HG02678 (cell line): ENCODE data around the gene IER3.

ENCODE experiments used
- ATAC-seq: cut with Tn5 transposase; IDR thresholded peaks from one replicate; pipeline ENCODE4 v1.9.1; 2021; ENCODE audit warnings: mild to moderate bottlenecking, moderate library complexity; ENCODE audit not compliant: unreplicated experiment

Gene IER3

GRCh38 chr6:30749554-30750378 lies 5.4 kb upstream of the IER3 start:
- ATAC-seq: no peak

DNA sequence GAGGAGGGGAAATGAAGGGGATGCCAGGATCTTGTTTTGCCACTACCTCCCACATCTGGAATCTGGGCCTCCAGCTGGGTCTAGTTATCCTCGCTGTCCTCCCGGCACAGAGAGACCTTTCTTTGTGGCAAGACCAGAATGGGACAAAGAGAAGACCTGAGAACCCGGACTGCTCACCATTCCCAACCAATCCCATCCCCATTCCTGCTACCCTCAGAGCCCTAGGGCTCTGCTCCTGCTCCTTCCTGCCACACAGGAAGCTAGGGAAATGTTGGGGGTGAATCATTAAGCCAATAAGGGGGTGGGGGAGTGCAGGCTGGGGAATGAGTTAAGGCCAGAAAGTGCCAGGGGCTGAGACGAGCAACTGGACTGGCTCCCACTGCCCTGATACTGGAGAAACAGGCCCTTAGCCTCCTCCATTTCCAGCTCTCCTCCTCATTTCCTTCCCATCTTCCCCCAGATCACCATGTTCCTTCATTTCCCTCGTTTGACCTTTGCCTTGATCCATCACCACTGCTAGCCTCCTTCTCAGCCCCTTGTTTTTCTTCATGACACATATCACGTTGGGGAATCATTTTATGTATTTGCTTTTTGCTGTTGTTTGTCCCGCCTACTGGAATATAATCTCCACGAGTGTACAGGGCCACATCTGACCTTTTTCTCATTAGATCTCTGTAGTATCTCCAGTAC lies 4.6 kb upstream of the IER3 start:
- no peak for ATAC-seq

- ATAC-seq: no peak
Observed at GRCh38 chr6:30747902-30748769, 3.8 kb upstream of the IER3 start.

- ATAC-seq: no peak
Observed at GRCh38 chr6:30747300-30747687, 2.9 kb upstream of the IER3 start.

DNA sequence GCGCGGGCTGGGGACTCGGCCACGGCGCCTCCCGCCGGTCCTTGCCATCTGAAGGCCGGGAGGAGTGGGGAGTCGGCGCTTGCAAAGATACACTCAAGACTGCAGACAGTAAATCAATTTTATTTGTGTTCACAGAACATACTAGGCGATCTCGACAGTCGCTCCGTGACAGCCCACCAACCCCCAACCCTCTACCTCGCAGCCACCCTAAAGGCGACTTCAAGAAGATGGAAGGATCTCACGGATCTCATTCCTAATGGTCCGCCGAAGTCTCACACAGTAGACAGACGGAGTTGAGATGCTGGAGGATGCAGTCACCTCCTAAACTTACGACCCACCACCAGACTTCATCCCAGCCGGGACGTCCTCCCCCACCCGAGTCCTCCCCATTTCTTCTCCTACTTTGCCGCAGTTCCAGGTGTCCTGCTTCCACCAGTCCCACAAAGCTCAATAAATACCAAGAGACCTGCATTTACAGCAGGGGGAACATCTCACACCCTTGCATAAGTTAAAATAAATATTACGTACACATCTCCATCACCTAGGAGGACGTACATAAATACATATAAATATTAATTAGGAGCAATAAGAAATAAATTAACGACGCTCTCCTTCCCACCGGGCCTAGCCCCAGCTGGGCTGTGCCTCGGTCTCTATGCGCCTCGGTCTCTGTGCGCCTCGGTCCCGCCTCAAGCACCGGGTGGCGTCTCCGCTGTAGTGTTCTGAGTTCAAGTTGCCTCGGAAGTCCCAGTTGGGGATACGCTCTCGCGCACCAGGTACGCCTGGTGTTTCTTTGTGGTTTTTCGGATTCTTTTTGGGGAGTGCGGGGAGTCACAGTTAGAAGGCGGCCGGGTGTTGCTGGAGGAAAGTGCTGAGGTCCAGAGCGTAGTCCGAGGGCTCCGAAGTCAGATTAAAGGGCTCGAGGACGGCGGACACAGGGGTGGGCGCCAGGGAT lies 971 bp downstream of the IER3 start:
- ATAC-seq: no peak

GRCh38 chr6:30742316-30743098 lies 1.8 kb downstream of the IER3 start, which contains the start of gene FLOT1:
TSS of gene FLOT1 (minus strand) at chr6:30742687. CDS start at chr6:30742189, 498 bp downstream.
- peak; percentile 75 for ATAC-seq

GRCh38 chr6:30741789-30742315 lies 2.5 kb downstream of the IER3 start:
- peak; percentile 1 for ATAC-seq

DNA sequence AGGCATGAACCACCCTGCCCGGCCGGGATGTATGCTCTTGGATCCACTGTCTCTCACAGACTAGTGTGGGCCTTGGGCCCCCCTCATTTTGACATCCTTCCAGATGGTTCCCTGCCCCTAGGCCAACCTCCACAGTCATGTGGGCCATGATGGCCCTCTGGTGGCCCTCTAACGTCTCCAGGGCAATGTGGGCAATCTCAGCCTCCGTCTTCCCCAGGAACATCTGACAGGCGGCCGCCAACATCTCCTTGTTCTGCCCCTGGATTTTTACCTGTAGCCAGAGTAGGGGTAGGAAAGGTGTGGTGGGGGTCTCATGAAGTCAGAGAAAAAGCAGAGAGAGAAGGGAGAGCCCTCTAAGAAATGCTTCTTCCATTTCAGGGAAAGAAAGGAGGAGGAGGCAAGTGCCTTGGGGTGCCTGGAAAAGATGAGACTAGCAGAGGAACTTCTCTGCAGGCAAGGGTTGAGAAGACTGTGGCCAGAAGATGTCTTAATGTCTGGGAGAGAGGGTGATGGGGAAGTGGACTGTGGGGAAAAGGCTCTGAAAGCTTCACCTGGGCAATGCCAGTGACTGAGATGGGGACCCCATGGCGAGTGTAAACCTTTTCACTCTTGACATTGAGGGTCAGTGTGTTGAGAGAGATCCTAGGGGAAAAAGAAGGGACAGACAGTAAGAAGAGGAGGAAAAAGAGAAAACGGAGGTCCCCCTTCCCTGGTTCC lies 3.1 kb downstream of the IER3 start:
- ATAC-seq: no peak

GRCh38 chr6:30740540-30740870 lies 3.8 kb downstream of the IER3 start:
- no peak for ATAC-seq

DNA sequence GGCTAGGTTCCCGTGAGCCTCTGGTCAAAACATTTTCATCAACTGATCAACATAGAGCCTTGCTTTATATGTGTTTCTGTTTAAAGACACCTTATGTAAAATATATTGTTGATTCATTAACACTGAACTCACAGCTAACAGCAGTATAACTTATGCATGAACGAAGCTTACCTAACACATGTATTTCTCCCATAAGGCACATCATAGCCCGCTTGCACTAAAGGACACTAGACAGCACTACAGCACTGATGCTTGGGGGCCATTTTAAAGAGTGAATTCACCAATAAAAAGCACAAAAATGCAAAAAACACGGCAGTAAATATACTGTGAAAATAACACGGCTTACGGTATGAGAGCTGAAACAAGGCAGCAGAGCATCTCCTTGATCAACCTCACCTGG lies 5.8 kb downstream of the IER3 start:
- ATAC-seq: no peak

DNA sequence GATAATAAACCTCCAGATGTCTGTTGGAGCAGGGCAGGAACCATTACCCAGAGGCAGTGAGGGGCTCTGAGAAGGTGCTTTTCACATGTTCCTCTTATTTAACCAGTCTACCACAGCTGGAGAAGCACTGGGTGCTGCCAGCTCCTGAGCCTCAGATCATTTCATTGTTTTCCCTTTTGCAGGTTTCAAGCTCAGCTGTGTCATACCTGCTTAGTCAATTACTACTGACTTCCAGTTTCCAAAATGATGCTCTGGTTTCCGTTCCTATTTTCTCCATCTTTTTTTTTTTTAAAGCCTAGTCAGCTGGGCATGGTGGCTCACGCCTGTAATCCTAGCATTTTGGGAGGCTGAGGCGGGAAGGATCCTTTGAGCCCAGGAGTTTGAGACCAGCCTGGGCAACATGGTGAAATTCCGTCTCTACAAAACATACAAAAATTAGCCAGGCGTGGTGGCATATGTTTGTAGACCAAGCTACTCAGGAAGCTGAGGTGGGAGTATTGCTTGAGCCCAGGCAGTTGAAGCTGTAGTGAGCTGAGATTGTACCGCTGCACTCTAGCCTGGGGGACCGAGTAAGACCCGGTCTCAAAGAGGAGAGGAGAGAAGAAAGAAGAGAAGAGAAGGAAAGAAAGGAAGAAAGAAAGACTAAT lies 8.6 kb downstream of the IER3 start:
- ATAC-seq: no peak

- no peak for ATAC-seq
Observed at GRCh38 chr6:30732237-30732943, 12.0 kb downstream of the IER3 start.

DNA sequence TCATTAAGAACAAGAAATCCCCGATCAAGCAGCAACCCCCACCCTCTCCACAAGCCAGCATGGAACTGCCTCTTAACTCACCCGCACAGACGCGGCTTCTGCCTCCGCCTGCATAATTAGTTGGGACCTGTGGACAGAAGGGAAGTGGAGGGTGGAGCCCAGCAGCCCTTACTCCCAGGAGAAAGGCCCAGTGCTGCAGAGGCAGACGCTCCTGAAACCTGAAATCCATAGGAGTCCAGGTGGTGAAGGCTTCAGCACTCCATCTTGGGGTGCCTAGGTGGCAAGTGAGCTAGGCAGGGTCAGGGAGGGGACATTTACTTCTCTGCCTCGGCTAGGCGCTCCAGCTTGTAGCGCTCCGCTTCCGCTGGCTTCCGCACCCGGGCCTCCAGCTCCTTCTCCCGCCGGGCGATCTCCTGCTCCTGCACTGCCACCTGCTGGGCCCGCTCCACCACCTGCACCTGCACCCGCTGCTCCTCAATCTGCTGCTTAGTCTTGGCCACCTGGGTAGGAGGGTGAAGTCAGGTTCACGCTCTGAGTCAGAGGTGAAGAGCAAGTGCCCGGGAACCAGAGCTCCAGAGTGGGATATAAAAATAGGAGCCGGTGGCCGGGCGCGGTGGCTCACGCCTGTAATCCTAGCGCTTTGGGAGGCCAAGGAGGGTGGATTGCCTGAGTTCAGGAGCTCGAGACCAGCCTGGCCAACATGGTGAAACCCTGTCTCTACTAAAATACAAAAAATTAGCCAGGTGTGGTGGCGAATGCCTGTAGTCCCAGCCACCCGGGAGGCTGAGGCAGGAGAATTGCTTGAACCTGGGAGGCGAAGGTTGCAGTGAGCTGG lies 13.5 kb downstream of the IER3 start:
- ATAC-seq: peak; percentile 61

DNA sequence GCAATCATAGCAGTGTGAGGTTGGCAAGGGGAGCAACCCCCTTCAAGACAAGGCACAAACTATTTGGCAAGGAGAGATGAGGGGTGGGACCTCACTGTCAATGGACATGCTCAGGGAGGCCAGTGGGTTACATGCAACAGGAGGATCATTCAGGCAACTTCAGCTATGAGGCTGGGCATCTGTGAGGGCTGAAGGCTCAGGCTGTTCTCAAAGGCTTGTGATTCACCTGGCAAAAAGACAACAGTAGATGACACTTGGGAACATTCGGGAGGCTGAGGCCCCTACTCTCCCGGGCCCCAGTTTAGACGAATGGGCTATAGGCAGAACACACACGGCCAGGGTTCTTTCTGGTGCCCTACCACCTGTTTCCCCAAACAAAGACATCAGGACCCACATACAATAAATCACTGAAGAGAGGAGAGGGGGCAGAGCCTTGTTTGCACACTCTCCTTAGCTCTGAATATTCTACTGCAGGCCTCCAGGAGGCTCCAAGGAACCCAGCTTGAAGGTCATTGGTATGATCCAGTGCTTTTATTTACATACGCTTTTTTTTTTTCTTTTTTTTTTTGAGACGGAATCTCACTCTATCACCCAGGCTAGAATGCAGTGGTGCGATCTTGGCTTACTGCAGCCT lies 16.3 kb downstream of the IER3 start:
- ATAC-seq: no peak

- ATAC-seq: no peak
Observed at GRCh38 chr6:30726506-30727413, 17.6 kb downstream of the IER3 start.
